ENCODE data around the gene TXNRD2.

DNA sequence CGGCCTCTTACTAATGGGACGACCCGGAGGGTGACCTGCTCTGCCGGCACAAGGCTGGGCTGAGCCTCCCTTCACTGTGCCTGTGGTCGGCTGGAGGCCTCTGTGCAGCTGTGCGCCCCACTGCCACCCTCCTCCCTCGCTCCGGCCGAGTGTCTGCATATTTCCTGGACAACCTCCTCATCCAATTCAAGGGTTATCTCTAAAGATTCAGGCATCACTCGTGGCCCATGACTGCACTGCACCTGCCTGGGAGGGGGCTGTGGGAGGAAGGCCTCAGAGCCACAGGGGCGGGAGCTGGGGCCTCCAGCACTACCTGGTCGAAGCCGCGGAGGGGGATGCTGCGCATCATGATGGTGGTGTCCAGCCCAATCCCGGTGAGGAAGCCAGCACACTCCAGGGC, 43.9 kb downstream of the TXNRD2 start:
- no peak for TF ChIP-seq CREB1 (IDR thresholded peaks at IDR 0.05; ENCODE audit: low read depth)
- TF ChIP-seq EP300 (IDR thresholded peaks at IDR 0.05; ENCODE audit: borderline replicate concordance), result no peak
- no peak for TF ChIP-seq EGR1 (IDR thresholded peaks at IDR 0.05)
- TF ChIP-seq, protein P1, sequence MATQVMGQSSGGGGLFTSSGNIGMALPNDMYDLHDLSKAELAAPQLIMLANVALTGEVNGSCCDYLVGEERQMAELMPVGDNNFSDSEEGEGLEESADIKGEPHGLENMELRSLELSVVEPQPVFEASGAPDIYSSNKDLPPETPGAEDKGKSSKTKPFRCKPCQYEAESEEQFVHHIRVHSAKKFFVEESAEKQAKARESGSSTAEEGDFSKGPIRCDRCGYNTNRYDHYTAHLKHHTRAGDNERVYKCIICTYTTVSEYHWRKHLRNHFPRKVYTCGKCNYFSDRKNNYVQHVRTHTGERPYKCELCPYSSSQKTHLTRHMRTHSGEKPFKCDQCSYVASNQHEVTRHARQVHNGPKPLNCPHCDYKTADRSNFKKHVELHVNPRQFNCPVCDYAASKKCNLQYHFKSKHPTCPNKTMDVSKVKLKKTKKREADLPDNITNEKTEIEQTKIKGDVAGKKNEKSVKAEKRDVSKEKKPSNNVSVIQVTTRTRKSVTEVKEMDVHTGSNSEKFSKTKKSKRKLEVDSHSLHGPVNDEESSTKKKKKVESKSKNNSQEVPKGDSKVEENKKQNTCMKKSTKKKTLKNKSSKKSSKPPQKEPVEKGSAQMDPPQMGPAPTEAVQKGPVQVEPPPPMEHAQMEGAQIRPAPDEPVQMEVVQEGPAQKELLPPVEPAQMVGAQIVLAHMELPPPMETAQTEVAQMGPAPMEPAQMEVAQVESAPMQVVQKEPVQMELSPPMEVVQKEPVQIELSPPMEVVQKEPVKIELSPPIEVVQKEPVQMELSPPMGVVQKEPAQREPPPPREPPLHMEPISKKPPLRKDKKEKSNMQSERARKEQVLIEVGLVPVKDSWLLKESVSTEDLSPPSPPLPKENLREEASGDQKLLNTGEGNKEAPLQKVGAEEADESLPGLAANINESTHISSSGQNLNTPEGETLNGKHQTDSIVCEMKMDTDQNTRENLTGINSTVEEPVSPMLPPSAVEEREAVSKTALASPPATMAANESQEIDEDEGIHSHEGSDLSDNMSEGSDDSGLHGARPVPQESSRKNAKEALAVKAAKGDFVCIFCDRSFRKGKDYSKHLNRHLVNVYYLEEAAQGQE (IDR thresholded peaks at IDR 0.05; ENCODE audit: low read depth), result no peak
- TF ChIP-seq RAD21 (IDR thresholded peaks at IDR 0.05; ENCODE audit: low read depth), result no peak
- TF ChIP-seq NFIC (IDR thresholded peaks at IDR 0.05), result no peak
- no peak for TF ChIP-seq TAF1 (IDR thresholded peaks at IDR 0.05; ENCODE audit: low read depth)
- TF ChIP-seq YY1 (IDR thresholded peaks at IDR 0.05; ENCODE audit: low read depth), result no peak

Measured in Ishikawa (cell line).